Ishikawa (cell line): ENCODE data around the gene SELENOF.

Experiments
- CEBPB ChIP-seq: IDR thresholded peaks from 2 replicates; pipeline ENCODE4 v1.6.1; 2012
- EGR1 ChIP-seq: IDR thresholded peaks from 2 replicates; pipeline ENCODE4 v1.6.1; 2012
- EP300 ChIP-seq: IDR thresholded peaks from 2 replicates; pipeline ENCODE4 v1.6.1; 2012; ENCODE audit warnings: borderline replicate concordance
- FOXM1 ChIP-seq: IDR thresholded peaks from 2 replicates; pipeline ENCODE4 v1.6.1; 2012; ENCODE audit warnings: low read depth, borderline replicate concordance
- RAD21 ChIP-seq: IDR thresholded peaks from 2 replicates; pipeline ENCODE4 v1.6.1; 2012; ENCODE audit warnings: low read depth
- TAF1 ChIP-seq: IDR thresholded peaks from 2 replicates; pipeline ENCODE4 v1.6.1; 2012; ENCODE audit warnings: low read depth, mild to moderate bottlenecking
- USF1 ChIP-seq: IDR thresholded peaks from 2 replicates; pipeline ENCODE4 v1.6.1; 2012
- YY1 ChIP-seq: IDR thresholded peaks from 2 replicates; pipeline ENCODE4 v1.6.1; 2012; ENCODE audit warnings: low read depth
- TF ChIP-seq, protein P1 (sequence below): IDR thresholded peaks from 2 replicates; pipeline ENCODE4 v1.6.1; 2012; ENCODE audit warnings: low read depth, mild to moderate bottlenecking
- TF ChIP-seq, protein P2 (sequence below): IDR thresholded peaks from 2 replicates; pipeline ENCODE4 v1.6.1; 2012

DNA sequence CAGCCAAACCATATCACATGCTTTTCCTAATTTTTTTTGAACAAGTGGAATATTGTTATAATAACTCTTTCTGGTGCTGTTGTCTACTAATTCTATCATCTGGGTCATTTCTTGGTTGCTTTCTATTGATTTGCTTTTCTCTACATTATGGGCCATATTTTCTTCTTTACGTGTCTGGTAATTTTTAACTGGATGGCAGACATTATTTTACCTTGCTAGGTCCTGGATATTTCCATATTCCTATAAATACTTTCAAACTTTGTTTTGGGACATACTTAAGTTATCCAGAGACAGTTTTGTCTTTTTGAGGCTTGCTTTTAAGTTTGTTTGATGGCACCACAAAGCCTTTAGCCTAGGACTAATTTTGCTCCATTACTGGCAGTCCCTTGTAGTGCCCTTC, 11.8 kb upstream of the SELENOF start:
- TF ChIP-seq FOXM1 (no peak), CEBPB (no peak), RAD21 (no peak), TAF1 (no peak), YY1 (no peak), EGR1 (no peak), USF1 (no peak), EP300 (no peak)
- TF ChIP-seq, protein P1, sequence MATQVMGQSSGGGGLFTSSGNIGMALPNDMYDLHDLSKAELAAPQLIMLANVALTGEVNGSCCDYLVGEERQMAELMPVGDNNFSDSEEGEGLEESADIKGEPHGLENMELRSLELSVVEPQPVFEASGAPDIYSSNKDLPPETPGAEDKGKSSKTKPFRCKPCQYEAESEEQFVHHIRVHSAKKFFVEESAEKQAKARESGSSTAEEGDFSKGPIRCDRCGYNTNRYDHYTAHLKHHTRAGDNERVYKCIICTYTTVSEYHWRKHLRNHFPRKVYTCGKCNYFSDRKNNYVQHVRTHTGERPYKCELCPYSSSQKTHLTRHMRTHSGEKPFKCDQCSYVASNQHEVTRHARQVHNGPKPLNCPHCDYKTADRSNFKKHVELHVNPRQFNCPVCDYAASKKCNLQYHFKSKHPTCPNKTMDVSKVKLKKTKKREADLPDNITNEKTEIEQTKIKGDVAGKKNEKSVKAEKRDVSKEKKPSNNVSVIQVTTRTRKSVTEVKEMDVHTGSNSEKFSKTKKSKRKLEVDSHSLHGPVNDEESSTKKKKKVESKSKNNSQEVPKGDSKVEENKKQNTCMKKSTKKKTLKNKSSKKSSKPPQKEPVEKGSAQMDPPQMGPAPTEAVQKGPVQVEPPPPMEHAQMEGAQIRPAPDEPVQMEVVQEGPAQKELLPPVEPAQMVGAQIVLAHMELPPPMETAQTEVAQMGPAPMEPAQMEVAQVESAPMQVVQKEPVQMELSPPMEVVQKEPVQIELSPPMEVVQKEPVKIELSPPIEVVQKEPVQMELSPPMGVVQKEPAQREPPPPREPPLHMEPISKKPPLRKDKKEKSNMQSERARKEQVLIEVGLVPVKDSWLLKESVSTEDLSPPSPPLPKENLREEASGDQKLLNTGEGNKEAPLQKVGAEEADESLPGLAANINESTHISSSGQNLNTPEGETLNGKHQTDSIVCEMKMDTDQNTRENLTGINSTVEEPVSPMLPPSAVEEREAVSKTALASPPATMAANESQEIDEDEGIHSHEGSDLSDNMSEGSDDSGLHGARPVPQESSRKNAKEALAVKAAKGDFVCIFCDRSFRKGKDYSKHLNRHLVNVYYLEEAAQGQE: no peak
- TF ChIP-seq, protein P2, sequence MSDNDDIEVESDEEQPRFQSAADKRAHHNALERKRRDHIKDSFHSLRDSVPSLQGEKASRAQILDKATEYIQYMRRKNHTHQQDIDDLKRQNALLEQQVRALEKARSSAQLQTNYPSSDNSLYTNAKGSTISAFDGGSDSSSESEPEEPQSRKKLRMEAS: no peak
